Prostate gland (tissue), 2 donors: ENCODE data around the gene GNAZ.

Experiments
- POLR2A ChIP-seq: fragments of 450-650 bp; IDR thresholded peaks from one replicate; pipeline ENCODE4 v1.6.1; 2016; ENCODE audit warnings: antibody characterized with exemption, mild to moderate bottlenecking
- TF ChIP-seq, protein P1 (sequence below), 4 experiments: fragments of 200-600 bp in 2 of 4; fragments of 450-650 bp in 2 of 4; sonication (generic) in 2 of 4; IDR thresholded peaks; 1 replicate in 3 of 4; 2 replicates in 1 of 4; pipeline ENCODE4 v1.5.1; 2016 to 2019; ENCODE audit warnings: antibody characterized with exemption in 4 of 4, mild to moderate bottlenecking in 2 of 4, moderate library complexity in 2 of 4

DNA sequence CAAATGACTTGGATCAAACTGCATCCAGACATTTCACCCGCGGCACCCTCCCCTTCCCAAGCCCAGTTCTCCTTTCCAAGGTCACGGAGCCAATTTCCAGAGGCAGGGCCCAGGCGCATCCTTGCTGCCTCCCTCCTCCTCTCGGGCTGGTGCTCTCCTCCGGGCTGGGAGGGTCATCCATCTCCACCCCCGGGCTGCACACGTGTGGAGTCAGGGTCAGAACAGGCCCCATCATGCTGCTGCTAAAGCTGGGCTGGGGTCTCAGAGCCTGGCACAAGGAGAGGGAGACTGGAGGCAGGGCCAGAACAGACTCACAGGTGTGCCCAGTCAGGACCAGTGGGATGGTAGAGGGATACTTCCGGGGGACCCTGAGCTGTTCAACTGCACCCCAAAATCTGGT is 57.5 kb downstream of the GNAZ start:
- TF ChIP-seq, protein P1, sequence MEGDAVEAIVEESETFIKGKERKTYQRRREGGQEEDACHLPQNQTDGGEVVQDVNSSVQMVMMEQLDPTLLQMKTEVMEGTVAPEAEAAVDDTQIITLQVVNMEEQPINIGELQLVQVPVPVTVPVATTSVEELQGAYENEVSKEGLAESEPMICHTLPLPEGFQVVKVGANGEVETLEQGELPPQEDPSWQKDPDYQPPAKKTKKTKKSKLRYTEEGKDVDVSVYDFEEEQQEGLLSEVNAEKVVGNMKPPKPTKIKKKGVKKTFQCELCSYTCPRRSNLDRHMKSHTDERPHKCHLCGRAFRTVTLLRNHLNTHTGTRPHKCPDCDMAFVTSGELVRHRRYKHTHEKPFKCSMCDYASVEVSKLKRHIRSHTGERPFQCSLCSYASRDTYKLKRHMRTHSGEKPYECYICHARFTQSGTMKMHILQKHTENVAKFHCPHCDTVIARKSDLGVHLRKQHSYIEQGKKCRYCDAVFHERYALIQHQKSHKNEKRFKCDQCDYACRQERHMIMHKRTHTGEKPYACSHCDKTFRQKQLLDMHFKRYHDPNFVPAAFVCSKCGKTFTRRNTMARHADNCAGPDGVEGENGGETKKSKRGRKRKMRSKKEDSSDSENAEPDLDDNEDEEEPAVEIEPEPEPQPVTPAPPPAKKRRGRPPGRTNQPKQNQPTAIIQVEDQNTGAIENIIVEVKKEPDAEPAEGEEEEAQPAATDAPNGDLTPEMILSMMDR (IDR thresholded peaks at IDR 0.05), result no peak
- TF ChIP-seq POLR2A, result no peak
